ENCODE data around the gene HBE1. TPM values are rescaled to one million over a fixed set of nuclear protein-coding genes. Genes with fewer than 3 reads are reported as not detected.
A peak's percentile ranks its signal among the peaks of the same experiment; 100 is the strongest.

Gene HBE1
- total and polyA plus RNA-seq, 2 of the 4 experiments (the other 2 are of a cell fraction), result 3.2 to 12.7 TPM

GRCh38 chr11:5235364-5236095 lies 34.2 kb downstream of the HBE1 start:
- Histone ChIP-seq H3K4ac (ENCODE audit: low read depth, low read length) (no peak overlapping the region), H2AK9ac (replicated peaks; ENCODE audit: low read depth, low read length, poor library complexity) (no peak overlapping the region), H3K56ac (ENCODE audit: extremely low read depth, insufficient read depth, low read length) (no peak overlapping the region), H3K14ac (replicated peaks; ENCODE audit: low read depth, low read length) (no peak overlapping the region), H3K18ac (ENCODE audit: low read depth, low read length) (no peak overlapping the region), H4K91ac (ENCODE audit: insufficient read depth, low read depth, low read length) (no peak overlapping the region), H3K9me3 (ENCODE audit: control insufficient read depth, insufficient read depth, low read length) (no peaks in the 10 kb centered on the region), H3K4me3 (ENCODE audit: insufficient read depth, low read depth, low read length) (no peak overlapping the region), H2BK5ac (ENCODE audit: low read depth, low read length, poor library complexity, severe bottlenecking) (no peak overlapping the region), H3K79me1 (ENCODE audit: low read depth in 1 of 2, low read length in 2 of 2) (no peaks in the 10 kb centered on the region), H3K23ac (ENCODE audit: low read depth, low read length) (no peak overlapping the region), H3K9me1 (ENCODE audit: insufficient read depth, low read length) (peaks cover 6% of the 10 kb centered on the region; the same call in 1 of the 2 replicates), H2BK15ac (ENCODE audit: low read depth, low read length) (no peak overlapping the region), H2AFZ (replicated peaks; ENCODE audit: low read length, poor library complexity) (no peak overlapping the region), H2BK120ac (ENCODE audit: low read depth, low read length) (peak overlapping the region; percentile 70), H4K5ac (ENCODE audit: low read depth, low read length) (no peak overlapping the region), H2AK5ac (ENCODE audit: low read depth, low read length) (no peak overlapping the region), H3K36me3 (ENCODE audit: control insufficient read depth, insufficient read depth, low read length) (no peaks in the 10 kb centered on the region), H3K27ac (ENCODE audit: insufficient read depth, low read length) (no peak overlapping the region), H4K20me1 (ENCODE audit: insufficient read depth, low read length) (no peaks in the 10 kb centered on the region), H3K27me3 (ENCODE audit: control insufficient read depth, insufficient read depth, low read length) (no peaks in the 10 kb centered on the region), H4K8ac (ENCODE audit: low read depth in 2 of 2, low read length in 2 of 2) (no peak overlapping the region), H3K9ac (ENCODE audit: low read depth, low read length) (no peak overlapping the region), H2BK20ac (ENCODE audit: low read depth, low read length) (no peak overlapping the region), H3K4me1 (ENCODE audit: control insufficient read depth, insufficient read depth, low read length) (peaks cover 3% of the 10 kb centered on the region), H3K4me2 (ENCODE audit: low read depth, low read length) (no peak overlapping the region)
- dilution Hi-C loops (cut with HindIII; ENCODE audit: low sequenced_read_pairs, unreplicated experiment) (no loop called here), intact Hi-C loops (cut with micrococcal nuclease) (no loop called here), in situ Hi-C loops (cut with MboI; ENCODE audit: low sequenced_read_pairs) (no loop called here)
- TF ChIP-seq CTCF (conservative IDR thresholded peaks at IDR 0.05; ENCODE audit: low read depth, low read length) (no peak), MAFK (IDR thresholded peaks at IDR 0.05; ENCODE audit: low read depth, low read length) (peak; percentile 61; the same call in 1 of the 2 replicates)
- 14% methylated on average over 1 of the region's 5 CpGs; no CpG with 5 or more reads in 1 of the 2 experiments for WGBS, 2 experiments (ENCODE audit: extremely low coverage in 2 of 2, insufficient read length in 1 of 2)
- ChIA-PET CTCF (no interaction called here), POLR2A (ENCODE audit: unreplicated experiment) (no interaction called here)
- no TSS peak for BruUV-seq (replicated peaks)
- DNase-seq, result no peak
- no peak for ATAC-seq (ENCODE audit: low read depth)
